Activated CD4-positive, alpha-beta memory T cell treated with anti-CD3 and anti-CD28 coated beads, Interleukin-2, amount 10 ng/mL, durations not matched to agents 7 days and 5 days (primary cell): ENCODE measurements around the gene C2orf92. TPM values are rescaled to one million over a fixed set of nuclear protein-coding genes. Genes with fewer than 3 reads are reported as not detected.
"Not testable (repeated sequence)": the region's sequence is repeated elsewhere in the genome, so short reads cannot be mapped to it uniquely, and the experiment has no call there.

Experiments used
- CTCF ChIA-PET: fragments of 350-600 bp; sonication (Branson Sonifier 250); formaldehyde crosslinking; loops from one replicate; lab custom pipeline; 2021; ENCODE audit warnings: antibody characterized with exemption, inconsistent platforms; lab: Charles Lee
- POLR2A ChIA-PET: fragments of 350-600 bp; sonication (Branson Sonifier 250); formaldehyde crosslinking; loops from one replicate; lab custom pipeline; 2021; ENCODE audit warnings: antibody characterized with exemption; lab: Charles Lee
- DNase-seq: peaks from one replicate; pipeline ENCODE4 v3.0.0-alpha.2; 2020
- H3K27ac Mint-ChIP-seq: one replicate; pipeline ENCODE4 v1.8.0; 2021; ENCODE audit warnings: mild to moderate bottlenecking, mixed read lengths
- H3K27me3 Mint-ChIP-seq: one replicate; pipeline ENCODE4 v1.8.0; 2021; ENCODE audit warnings: mixed read lengths
- H3K36me3 Mint-ChIP-seq: one replicate; pipeline ENCODE4 v1.8.0; 2021; ENCODE audit warnings: low read depth, mixed read lengths
- H3K4me1 Mint-ChIP-seq: one replicate; pipeline ENCODE4 v1.8.0; 2021; ENCODE audit warnings: mixed read lengths
- H3K4me3 Mint-ChIP-seq: one replicate; pipeline ENCODE4 v1.8.0; 2021; ENCODE audit warnings: mild to moderate bottlenecking, mixed read lengths
- H3K9me3 Mint-ChIP-seq: one replicate; pipeline ENCODE4 v1.8.0; 2021; ENCODE audit warnings: mixed read lengths
- total RNA-seq, 2 experiments: library from RNA; stranded (reverse); gene quantifications; one replicate each; pipeline ENCODE4 v1.2.3, GENCODE V29; 2021

Gene C2orf92
- total RNA-seq, 2 experiments from 2014 or later = 9.8 to 12.4 TPM

DNA sequence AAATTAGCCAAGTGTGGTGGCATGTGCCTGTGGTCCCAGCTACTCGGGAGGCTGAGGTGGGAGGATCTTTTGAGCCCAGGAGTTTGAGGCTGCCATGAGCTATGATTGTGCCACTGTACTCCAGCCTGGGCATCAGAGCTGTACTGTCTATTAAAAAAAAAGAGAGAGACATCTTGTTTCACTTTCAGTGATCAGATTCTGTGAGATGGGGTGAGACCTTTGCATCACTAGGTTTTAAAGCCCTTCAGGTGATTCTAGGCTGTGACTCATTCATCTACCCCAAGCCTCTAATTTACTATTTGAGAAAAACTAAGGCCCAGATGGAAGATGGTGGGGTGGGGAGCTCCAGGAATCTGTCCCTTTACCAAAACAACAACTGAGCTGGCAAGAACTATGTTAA is 7.1 kb downstream of the C2orf92 start:
- H3K4me1 Mint-ChIP-seq = peaks cover 33% of the 10 kb centered on the region
- ChIA-PET POLR2A (interaction anchor here (1.0 to 1.8 kb wide), 2 partner anchors 13 to 20 kb away, joined by 3 to 7 read pairs; partner anchors contain the start of gene ACTR1B), CTCF (interaction anchor here (0.8 to 1.5 kb wide), 4 partner anchors 10 to 105 kb away, joined by 3 to 8 read pairs (median 6); no protein-coding TSS in a partner anchor)
- H3K9me3 Mint-ChIP-seq = no peaks in the 10 kb centered on the region
- no peak overlapping the region for H3K27ac Mint-ChIP-seq
- H3K36me3 Mint-ChIP-seq = no peaks in the 10 kb centered on the region
- peak; percentile 12 for DNase-seq
- no peak overlapping the region for H3K4me3 Mint-ChIP-seq
- H3K27me3 Mint-ChIP-seq = no peaks in the 10 kb centered on the region

DNA sequence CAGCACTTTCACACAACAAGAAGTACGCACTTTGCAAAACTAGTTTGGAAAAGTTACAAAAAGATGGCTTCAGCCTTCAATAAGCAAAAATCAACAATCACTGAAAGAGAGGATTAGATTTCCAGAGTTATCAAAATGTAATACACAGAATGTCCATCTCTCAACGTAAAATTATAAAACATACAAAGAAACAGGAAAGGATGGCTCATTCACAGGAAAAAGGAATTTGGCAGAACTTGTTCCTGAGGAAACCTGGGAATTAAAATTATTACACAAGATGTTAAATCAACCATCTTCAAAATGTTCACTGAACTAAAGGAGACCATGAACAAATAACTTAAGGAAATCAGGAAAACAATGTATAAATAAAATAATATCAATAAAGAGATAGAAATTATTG is 8.0 kb downstream of the C2orf92 start:
- H3K27me3 Mint-ChIP-seq = no peaks in the 10 kb centered on the region
- ChIA-PET POLR2A (interaction anchor here (0.6 kb wide), 1 partner anchor 32 kb away, joined by 3 read pairs; the partner anchor contains the start of gene COX5B), CTCF (interaction anchor here (0.8 to 1.4 kb wide), 3 partner anchors 12 to 106 kb away, joined by 3 to 8 read pairs (median 7); no protein-coding TSS in a partner anchor)
- H3K27ac Mint-ChIP-seq = no peak overlapping the region
- H3K9me3 Mint-ChIP-seq = no peaks in the 10 kb centered on the region
- no peak for DNase-seq
- H3K4me3 Mint-ChIP-seq = no peak overlapping the region
- peaks cover 36% of the 10 kb centered on the region for H3K4me1 Mint-ChIP-seq
- no peaks in the 10 kb centered on the region for H3K36me3 Mint-ChIP-seq

DNA sequence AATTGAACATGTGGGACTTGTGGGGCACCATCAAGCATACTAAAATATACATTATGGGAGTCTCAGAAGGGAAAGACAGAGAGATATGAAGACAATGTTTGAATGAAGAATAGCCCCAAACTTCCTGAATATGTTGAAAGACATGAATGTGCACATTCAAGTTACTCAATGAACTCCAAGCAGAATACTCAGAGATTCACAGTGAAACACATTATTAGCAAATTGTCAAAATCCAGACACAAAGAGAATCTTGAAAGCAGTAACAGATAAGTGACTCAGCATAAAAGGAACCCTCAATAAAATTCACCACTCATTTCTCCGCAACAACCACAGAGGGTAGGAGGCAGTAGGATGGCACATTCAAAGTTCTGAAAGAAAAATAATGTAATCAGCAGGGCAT is 8.8 kb downstream of the C2orf92 start:
- no peak for DNase-seq
- H3K9me3 Mint-ChIP-seq = no peaks in the 10 kb centered on the region
- CTCF ChIA-PET = interaction anchor here (1.5 kb wide), 1 partner anchor 22 kb away, joined by 4 read pairs; no protein-coding TSS in a partner anchor
- no peaks in the 10 kb centered on the region for H3K27me3 Mint-ChIP-seq
- H3K27ac Mint-ChIP-seq = no peak overlapping the region
- H3K4me1 Mint-ChIP-seq = peaks cover 31% of the 10 kb centered on the region
- no peaks in the 10 kb centered on the region for H3K36me3 Mint-ChIP-seq
- H3K4me3 Mint-ChIP-seq = no peak overlapping the region
- POLR2A ChIA-PET = no interaction called here

DNA sequence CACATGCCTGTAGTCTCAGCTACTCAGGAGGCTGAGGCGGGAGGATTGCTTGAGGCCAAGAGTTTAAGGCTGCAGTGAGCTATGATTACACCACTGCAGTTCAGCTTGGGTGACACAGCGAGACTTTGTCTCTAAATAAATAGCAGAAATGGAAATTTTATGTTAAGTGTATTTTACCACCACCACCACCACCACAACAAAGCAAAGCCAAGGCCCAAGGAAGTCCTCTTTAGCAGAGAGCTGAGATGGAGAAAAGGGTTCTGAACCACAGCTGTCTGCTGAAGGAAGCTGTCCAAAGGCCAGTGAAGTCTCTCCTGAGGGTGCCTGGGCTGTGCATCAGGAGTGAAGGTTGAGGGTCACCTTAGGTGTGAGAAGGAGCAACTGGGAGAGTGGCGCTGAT is 17.7 kb downstream of the C2orf92 start:
- not testable (repeated sequence) for H3K9me3 Mint-ChIP-seq, H3K27ac Mint-ChIP-seq, H3K4me3 Mint-ChIP-seq, H3K27me3 Mint-ChIP-seq, DNase-seq, H3K36me3 Mint-ChIP-seq
- peaks cover 19% of the 10 kb centered on the region for H3K4me1 Mint-ChIP-seq
- POLR2A ChIA-PET = interaction anchor here (1.3 kb wide), 1 partner anchor 42 kb away, joined by 5 read pairs; the partner anchor contains the start of gene COX5B
- CTCF ChIA-PET = interaction anchor here (2.9 kb wide), 1 partner anchor 96 kb away, joined by 12 read pairs; no protein-coding TSS in a partner anchor

DNA sequence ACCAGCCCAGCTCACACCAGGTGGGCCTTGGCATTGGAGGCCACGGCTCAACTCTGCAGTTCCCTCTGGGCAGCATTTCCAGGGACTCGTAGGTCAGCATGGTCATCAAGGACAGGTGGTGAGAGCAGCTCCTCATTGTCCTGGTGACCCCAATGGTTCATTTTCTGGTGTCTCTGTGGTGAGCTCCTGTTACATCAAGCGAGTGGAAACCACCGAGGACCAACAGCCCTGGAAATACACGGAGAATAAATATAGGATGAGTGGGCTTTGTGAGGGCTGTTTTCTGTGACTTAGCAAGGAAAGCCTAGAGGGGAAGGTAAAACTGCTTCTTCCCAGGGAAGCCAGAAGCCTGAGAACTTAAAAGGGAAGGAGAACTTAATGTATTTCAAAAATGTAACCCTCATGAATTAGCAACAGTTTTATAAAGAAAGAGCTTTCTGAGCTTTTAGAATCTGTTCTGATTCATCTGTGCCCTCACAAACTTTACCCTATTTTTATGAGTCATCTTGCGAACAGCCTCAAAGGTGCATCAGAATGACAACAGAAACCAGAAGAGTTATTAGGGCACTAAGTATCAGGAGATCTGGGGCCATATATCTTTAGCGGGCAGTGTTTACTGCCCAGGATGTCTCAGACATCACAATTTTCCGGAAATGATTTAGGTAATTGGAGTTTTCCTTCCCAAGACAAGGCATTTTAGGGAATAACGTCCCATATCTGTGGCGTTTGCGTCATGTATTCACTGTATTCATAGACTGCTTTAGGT is 18.7 kb downstream of the C2orf92 start:
- H3K36me3 Mint-ChIP-seq = no peaks in the 10 kb centered on the region
- ChIA-PET POLR2A (interaction anchor here (0.7 to 1.3 kb wide), 3 partner anchors 26 to 97 kb away, joined by 4 to 7 read pairs (median 5); partner anchors contain the start of gene COX5B), CTCF (interaction anchor here (1.0 to 2.9 kb wide), 4 partner anchors 9 to 97 kb away, joined by 3 to 12 read pairs (median 6); no protein-coding TSS in a partner anchor)
- DNase-seq = no peak
- H3K4me3 Mint-ChIP-seq = no peak overlapping the region
- peak overlapping the region; percentile 18 for H3K27ac Mint-ChIP-seq
- H3K27me3 Mint-ChIP-seq = no peaks in the 10 kb centered on the region
- H3K9me3 Mint-ChIP-seq = no peaks in the 10 kb centered on the region
- H3K4me1 Mint-ChIP-seq = peaks cover 18% of the 10 kb centered on the region

DNA sequence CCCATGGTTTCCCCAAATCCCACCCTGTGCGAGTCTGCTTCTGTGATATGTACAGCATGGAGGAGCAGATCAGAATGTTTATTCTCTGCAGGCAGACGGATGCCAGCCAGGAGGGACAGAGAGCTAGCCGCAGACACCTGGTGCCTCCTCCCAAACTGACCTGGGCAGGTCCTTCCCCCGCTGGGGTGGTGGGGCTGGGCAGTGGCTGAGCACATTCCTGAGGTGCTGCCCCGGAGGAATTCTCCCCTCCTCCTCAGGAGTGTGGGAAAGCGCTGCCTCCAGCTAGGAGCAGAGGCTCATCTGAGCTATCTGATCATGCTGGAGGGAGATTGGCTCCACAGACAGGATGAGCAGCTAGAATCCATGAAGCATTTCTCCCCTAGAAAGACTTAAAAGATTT is 21.7 kb downstream of the C2orf92 start:
- no peaks in the 10 kb centered on the region for H3K27me3 Mint-ChIP-seq
- POLR2A ChIA-PET = no interaction called here
- H3K4me3 Mint-ChIP-seq = no peak overlapping the region
- no peak for DNase-seq
- peaks cover 18% of the 10 kb centered on the region for H3K4me1 Mint-ChIP-seq
- no peaks in the 10 kb centered on the region for H3K36me3 Mint-ChIP-seq
- H3K27ac Mint-ChIP-seq = no peak overlapping the region
- CTCF ChIA-PET = interaction anchor here (1.4 kb wide), 2 partner anchors 8 to 27 kb away, joined by 3 to 5 read pairs; partner anchors contain the start of gene ACTR1B
- no peaks in the 10 kb centered on the region for H3K9me3 Mint-ChIP-seq

DNA sequence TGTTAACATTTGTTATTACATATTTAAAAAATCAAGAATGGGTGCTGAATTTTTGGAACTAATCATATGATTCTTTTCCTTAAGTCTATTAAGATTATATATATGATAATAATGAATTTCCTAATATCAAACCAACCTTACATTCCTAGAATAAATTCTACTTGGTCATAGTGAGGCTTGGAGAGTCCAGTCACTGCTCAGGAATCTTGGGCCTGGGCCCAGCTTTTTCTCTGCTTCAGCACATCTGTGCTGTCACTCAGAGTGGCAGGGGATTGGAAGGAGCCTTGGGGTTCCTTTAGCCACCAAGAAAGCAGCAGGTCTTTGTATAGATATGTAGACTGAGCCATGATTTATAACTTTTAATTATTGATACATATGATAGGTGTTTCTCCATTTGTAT is 24.0 kb downstream of the C2orf92 start:
- H3K9me3 Mint-ChIP-seq = no peaks in the 10 kb centered on the region
- POLR2A ChIA-PET = no interaction called here
- H3K27ac Mint-ChIP-seq = no peak overlapping the region
- no peaks in the 10 kb centered on the region for H3K36me3 Mint-ChIP-seq
- peaks cover 2% of the 10 kb centered on the region for H3K27me3 Mint-ChIP-seq
- H3K4me1 Mint-ChIP-seq = peaks cover 15% of the 10 kb centered on the region
- peak; percentile 6 for DNase-seq
- H3K4me3 Mint-ChIP-seq = no peak overlapping the region
- CTCF ChIA-PET = interaction anchor here (0.8 kb wide), 1 partner anchor 47 kb away, joined by 3 read pairs; no protein-coding TSS in a partner anchor

DNA sequence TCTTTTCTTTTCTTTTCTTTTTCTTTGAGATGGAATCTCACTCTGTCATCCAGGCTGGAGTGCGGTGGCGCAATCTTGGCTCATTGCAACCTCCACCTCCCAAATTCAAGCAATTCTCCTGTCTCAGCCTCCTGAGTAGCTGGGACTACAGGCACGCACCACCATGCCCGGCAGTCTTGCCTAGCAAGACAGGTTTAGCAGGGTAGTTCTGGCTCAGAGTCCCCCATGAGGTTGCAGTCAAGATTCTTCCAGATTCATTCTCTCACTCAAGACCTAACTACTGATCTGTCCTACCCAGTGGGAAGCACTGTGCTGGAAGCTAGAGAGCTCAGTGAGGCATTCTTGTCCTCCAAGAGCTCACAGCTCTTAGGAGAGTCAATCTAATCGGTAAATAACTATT is 26.2 kb downstream of the C2orf92 start:
- CTCF ChIA-PET = interaction anchor here (1.3 to 6.7 kb wide), 6 partner anchors 14 to 105 kb away, joined by 5 to 122 read pairs (median 42); partner anchors contain the start of genes ACTR1B, ANKRD36B, C2orf92 and COX5B

DNA sequence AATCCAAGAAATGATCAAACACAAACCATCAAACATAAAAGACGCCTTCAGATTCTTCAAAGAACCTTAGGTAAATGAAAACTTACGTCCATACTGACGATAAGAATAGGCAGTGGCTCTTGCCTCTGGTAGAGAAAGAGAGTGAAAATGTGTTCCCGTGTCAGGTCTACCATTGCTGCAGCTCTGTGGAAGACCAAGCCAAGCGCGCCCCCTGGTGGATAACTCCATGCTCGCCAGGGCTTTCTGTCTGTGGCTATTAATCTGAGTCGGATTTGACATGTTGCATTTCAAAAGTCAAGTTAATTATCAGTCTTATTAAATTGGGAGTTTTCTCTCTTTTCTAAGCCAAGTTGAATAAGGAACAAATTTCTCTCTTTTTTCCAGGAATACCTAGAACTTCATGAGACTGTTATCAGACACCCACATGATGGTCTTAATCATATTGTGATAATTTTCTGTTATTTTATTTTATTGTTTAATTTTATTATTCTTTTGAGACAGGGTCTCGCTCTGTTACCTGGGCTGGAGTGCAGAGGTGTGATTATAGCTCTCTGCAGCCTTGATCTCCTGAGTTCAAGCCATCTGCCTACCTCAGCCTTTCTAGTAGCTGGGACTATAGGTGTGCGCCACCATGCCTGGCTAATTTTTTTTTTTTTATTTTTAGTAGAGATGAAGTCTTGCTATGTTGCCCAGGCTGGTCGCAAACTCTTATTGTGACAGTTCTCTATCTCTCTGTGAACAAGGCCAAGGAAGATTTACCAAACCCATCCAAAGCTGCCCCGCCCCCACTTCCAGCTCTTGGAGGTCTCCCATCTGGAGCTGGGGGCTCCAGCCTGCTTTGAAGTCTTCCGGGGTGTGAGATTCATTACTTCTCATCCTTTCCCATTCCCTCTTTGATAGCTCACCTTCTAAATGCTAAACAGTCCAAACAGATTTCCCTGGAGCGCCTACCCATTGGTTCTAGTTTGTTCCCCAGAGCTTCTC is 28.0 kb downstream of the C2orf92 start:
- no peaks in the 10 kb centered on the region for H3K9me3 Mint-ChIP-seq
- DNase-seq = peak; percentile 93
- H3K27me3 Mint-ChIP-seq = peaks cover 2% of the 10 kb centered on the region
- H3K4me3 Mint-ChIP-seq = no peak overlapping the region
- H3K27ac Mint-ChIP-seq = no peak overlapping the region
- ChIA-PET CTCF (interaction anchor here (0.6 to 6.7 kb wide), 21 partner anchors 9 to 687 kb away, joined by 3 to 122 read pairs (median 7); partner anchors contain the start of genes ACTR1B, ANKRD36B, COX5B and ZAP70), POLR2A (interaction anchor here (0.8 to 5.8 kb wide), 7 partner anchors 11 to 107 kb away, joined by 3 to 50 read pairs (median 3); partner anchors contain the start of genes ACTR1B, ANKRD36B and COX5B)
- H3K36me3 Mint-ChIP-seq = no peaks in the 10 kb centered on the region
- peaks cover 10% of the 10 kb centered on the region for H3K4me1 Mint-ChIP-seq

More for the DNA sequence above, 26.2 kb downstream of the C2orf92 start:
- POLR2A ChIA-PET = interaction anchor here (5.8 kb wide), 1 partner anchor 105 kb away, joined by 50 read pairs; the partner anchor contains the start of gene ANKRD36B
- Mint-ChIP-seq H3K4me3 (no peak overlapping the region), H3K9me3 (no peaks in the 10 kb centered on the region), H3K27ac (no peak overlapping the region), H3K27me3 (peaks cover 2% of the 10 kb centered on the region), H3K4me1 (peaks cover 10% of the 10 kb centered on the region), H3K36me3 (no peaks in the 10 kb centered on the region)
- peak; percentile 7 for DNase-seq

DNA sequence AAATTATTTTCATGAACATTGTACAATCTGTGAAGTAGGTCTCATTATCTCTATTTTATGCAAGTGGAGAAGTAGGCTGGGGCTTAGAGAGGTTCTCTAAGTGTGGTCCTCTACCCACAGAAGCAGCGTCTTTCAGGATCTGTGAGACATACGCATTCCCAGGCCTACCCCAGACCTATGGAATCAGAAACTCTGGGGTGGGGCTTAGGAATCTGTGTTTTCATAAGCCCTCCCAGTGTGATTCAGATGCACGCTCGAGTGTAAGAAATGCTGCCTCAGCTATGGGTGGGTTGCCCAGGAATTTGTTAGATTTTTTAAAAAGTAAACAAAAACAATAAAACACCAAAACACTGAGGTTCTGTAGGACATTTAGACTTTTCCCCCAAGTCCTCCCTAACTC is 29.0 kb downstream of the C2orf92 start:
- POLR2A ChIA-PET = interaction anchor here (0.8 to 5.8 kb wide), 6 partner anchors 10 to 108 kb away, joined by 3 to 50 read pairs (median 4); partner anchors contain the start of genes ACTR1B, ANKRD36B and COX5B
- DNase-seq = peak; percentile 2
- CTCF ChIA-PET = interaction anchor here (0.8 to 6.7 kb wide), 17 partner anchors 7 to 107 kb away, joined by 3 to 122 read pairs (median 12); partner anchors contain the start of genes ACTR1B, ANKRD36B, COX5B and ZAP70
- Mint-ChIP-seq H3K4me3 (no peak overlapping the region), H3K36me3 (no peaks in the 10 kb centered on the region), H3K27ac (no peak overlapping the region), H3K27me3 (peaks cover 2% of the 10 kb centered on the region), H3K9me3 (no peaks in the 10 kb centered on the region), H3K4me1 (peaks cover 10% of the 10 kb centered on the region)

DNA sequence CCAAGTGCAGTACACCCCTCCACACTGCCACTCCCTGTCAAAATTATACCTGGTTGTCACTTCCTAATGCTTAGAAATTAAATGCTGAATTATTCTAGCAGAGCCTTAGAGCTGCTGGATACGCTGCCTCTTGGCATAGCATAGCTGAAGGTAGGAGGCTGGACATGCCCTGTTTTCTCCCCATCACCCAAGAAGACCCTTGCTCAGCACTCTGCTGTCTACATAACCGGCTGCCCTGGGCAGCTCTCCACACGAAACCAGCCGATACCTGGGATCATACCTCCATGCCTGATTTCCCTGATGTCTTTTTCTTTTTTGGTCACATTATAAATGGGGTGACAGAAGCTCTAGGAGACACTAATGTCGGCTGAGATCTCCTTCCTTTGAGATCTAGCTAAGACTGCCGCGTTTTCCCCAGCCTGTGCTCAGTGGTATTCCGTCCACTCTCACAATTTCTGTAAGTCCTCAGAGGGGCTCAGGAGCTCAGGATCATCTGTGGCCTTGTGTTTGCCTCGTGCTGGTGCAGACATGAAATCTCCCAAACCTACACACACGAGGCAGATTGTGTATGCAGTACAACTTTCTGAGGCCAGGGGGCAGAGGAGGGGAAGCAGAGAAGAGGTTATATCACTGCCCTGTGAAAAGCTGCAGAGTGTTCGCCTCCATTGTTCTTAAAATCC is 30.4 kb downstream of the C2orf92 start:
- Mint-ChIP-seq H3K4me3 (no peak overlapping the region), H3K27ac (no peak overlapping the region), H3K9me3 (no peaks in the 10 kb centered on the region), H3K4me1 (peaks cover 10% of the 10 kb centered on the region), H3K36me3 (no peaks in the 10 kb centered on the region), H3K27me3 (peaks cover 2% of the 10 kb centered on the region)
- CTCF ChIA-PET = interaction anchor here (0.7 to 6.7 kb wide), 27 partner anchors 9 to 685 kb away, joined by 3 to 122 read pairs (median 8); partner anchors contain the start of genes ACTR1B, ANKRD36B, COX5B and ZAP70
- DNase-seq = peak; percentile 75
- POLR2A ChIA-PET = interaction anchor here (1.0 to 5.8 kb wide), 9 partner anchors 14 to 110 kb away, joined by 3 to 50 read pairs (median 5); partner anchors contain the start of genes ANKRD36B, COX5B and ZAP70
